Fibroblast of the aortic adventitia (primary cell): ENCODE measurements around the gene SMARCD1. TPM values are rescaled to one million over a fixed set of nuclear protein-coding genes. Genes with fewer than 3 reads are reported as not detected.

Experiments
- DNase-seq: peaks from one replicate; pipeline ENCODE4 v3.0.0-alpha.2; 2010; ENCODE audit warnings: low read depth
- H3K4me3 ChIP-seq: 2 replicates; pipeline ENCODE4 v1.5.1; 2011; ENCODE audit warnings: low read depth, mild to moderate bottlenecking, control low read depth, low read length, moderate library complexity
- total RNA-seq: library from RNA; depleted of rRNA; stranded (reverse); fragments of >200 nt; gene quantifications from 2 replicates; pipeline ENCODE4 v1.2.3, GENCODE V29; 2012; ENCODE audit warnings: low replicate concordance
- TF ChIP-seq, protein P1 (sequence below): IDR thresholded peaks from 2 replicates; pipeline ENCODE4 v1.5.1; 2011; ENCODE audit warnings: mild to moderate bottlenecking, low read length, control low read depth, inconsistent platforms; ENCODE audit not compliant: insufficient read depth

Gene SMARCD1
- total RNA-seq, 1 donor = 49.0 TPM

DNA sequence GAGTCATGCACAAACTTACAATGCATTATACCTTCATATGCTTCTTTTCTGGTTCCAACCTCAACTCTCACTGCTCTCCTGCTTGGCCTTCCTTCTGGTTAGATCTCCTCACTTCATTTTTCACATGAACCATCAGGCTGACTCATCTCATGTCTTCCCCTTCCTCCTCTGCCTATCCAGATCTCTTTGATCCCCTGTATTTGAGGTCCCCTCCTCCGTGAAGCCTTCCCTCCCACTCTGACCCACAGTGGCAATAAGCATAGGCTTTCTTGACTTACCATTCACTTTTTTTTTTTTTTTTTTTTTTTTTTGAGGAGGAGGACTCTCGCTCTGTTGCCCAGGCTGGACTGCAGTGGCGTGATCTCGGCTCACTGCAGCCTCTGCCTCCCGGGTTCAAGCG, 42.4 kb upstream of the SMARCD1 start:
- no peak overlapping the region for H3K4me3 ChIP-seq
- TF ChIP-seq, protein P1, sequence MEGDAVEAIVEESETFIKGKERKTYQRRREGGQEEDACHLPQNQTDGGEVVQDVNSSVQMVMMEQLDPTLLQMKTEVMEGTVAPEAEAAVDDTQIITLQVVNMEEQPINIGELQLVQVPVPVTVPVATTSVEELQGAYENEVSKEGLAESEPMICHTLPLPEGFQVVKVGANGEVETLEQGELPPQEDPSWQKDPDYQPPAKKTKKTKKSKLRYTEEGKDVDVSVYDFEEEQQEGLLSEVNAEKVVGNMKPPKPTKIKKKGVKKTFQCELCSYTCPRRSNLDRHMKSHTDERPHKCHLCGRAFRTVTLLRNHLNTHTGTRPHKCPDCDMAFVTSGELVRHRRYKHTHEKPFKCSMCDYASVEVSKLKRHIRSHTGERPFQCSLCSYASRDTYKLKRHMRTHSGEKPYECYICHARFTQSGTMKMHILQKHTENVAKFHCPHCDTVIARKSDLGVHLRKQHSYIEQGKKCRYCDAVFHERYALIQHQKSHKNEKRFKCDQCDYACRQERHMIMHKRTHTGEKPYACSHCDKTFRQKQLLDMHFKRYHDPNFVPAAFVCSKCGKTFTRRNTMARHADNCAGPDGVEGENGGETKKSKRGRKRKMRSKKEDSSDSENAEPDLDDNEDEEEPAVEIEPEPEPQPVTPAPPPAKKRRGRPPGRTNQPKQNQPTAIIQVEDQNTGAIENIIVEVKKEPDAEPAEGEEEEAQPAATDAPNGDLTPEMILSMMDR = no peak
- no peak for DNase-seq

DNA sequence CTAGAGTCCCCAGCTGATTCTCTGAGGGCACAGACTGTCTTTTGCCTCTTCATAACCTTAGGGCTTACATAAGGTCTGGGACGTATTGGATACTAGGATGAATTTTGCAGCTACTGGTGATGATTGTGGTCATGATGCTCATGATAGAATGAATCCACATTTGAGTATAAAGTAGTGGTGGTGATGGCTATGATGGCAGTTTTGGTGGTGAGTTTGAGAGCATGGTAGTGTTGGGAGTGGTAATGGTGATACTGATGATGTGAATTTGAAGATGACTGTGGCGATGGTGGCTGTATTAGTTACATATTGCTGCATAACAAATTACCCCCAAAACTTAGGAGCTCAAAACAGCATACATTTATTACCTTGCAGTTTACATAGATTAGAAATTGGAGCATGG, 41.8 kb upstream of the SMARCD1 start:
- no peak for DNase-seq
- TF ChIP-seq, protein P1 = no peak
- no peak overlapping the region for H3K4me3 ChIP-seq

DNA sequence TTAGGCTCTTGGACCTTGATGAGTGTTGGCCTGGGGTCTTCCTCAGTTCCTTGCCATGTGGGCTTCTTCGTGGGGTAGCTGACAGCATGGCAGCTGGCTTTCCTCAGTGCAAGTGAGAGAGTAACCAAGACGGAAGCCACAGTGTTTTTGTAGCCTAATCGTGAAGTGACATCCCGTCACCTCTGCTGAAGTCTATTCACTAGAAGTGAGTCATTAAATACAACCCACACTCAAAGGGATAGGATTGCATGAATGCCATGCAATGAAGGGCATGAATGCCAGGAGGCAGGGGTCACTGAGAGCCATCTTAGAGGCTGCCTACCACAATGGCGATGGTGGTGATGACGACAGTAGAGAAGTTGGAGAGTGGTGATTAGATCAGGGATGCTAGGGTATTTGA, 41.3 kb upstream of the SMARCD1 start:
- H3K4me3 ChIP-seq = no peak overlapping the region
- DNase-seq = no peak
- TF ChIP-seq, protein P1 = no peak

DNA sequence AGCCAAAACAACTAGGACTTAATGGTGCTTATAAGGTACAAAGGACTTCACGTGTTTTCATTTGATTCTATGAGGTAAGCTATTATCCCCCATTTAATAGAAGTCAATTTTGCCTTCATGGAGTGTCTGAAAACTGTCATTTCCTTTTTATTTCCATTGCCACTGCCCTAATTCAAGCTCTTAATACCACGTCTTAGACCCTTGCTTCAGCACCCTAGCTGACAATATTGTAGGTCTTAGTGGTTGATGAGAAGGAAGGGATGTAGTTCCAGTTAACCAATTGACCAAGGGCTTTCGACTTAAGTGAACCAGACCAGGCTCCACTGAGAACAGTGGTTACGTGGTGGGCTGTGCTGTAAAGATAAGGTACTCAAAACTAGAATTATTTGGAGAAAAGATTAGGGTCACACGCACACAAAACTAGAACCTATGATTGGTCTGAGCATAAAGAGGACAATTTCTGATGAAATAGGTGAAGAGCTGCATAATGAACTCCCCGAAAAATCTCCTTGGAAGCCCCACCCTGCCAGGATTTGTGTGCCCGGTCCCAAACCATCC, 37.4 kb upstream of the SMARCD1 start:
- no peak for DNase-seq

DNA sequence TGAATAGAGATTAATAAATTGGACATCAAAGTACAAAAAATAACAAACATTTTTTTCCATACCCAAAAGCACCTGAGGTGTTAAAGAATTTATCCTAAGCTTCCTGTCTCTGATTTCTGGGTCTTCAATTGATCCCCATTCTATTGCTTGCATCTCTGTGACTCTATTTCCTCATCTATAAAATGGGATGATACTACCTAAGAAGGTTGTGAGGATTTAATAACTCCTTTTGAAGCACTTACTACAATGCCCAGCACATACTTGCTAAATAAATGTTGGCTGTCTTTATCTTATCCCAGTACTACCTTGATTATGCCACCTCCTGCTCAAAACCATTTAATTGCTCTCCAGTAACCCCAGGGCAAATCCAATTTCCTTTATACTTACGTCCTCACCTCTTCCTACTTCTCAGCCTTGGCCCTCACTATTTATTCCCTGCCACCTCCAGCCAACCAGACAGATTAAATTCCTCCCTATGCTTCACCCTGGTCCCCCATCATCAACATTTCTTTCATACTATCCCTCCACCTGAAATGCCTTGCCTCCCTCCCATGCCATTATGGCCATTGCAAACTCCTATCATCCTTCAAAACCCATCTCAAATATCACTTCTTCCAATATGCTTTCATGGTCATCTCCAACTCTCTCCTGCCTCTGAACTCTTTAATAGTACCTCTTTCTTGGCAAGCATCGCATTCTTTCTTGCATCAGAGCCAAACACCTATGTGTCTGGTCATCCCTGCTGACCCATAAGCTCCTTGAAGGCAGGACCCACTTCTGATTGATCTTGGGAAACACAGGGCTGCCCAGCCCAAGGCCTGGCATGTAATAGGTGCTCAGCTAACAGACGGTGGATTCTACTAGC, 35.7 kb upstream of the SMARCD1 start:
- no peak for DNase-seq
- no peak overlapping the region for H3K4me3 ChIP-seq
- TF ChIP-seq, protein P1 = no peak

More for the DNA sequence above, 37.4 kb upstream of the SMARCD1 start:
- TF ChIP-seq, protein P1 = no peak
- no peak overlapping the region for H3K4me3 ChIP-seq

DNA sequence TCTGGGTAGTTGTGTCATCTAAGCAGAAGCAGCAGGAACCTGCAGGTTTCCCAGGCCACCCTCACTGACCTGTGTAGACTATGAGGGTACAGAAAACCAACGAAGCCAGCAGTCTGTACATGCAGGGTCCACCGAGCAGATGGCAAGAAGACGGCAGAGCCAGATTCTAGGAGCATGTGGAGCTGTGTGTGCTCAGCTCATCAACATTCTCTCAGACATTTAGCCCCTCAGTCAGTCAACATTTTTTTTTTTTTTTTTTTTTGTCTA, 35.1 kb upstream of the SMARCD1 start:
- DNase-seq = no peak
- H3K4me3 ChIP-seq = no peak overlapping the region

More for the DNA sequence above, 35.1 kb upstream of the SMARCD1 start:
- TF ChIP-seq, protein P1 = no peak
